Hepatocyte (in vitro differentiated cells): ENCODE data around the gene RSPH1. TPM values are rescaled to one million over a fixed set of nuclear protein-coding genes. Genes with fewer than 3 reads are reported as not detected.

Source experiments
- DNase-seq: peaks from one replicate; pipeline ENCODE4 v3.0.0-alpha.2; 2016; ENCODE audit warnings: low spot score
- H2AFZ ChIP-seq: fragments of 200-600 bp; sonication (generic); 2 replicates; pipeline ENCODE4 v1.6.0; 2016; ENCODE audit warnings: antibody characterized with exemption, mild to moderate bottlenecking
- H3K27ac ChIP-seq: fragments of 200-600 bp; sonication (generic); 2 replicates; pipeline ENCODE4 v1.5.1; 2016; ENCODE audit warnings: mild to moderate bottlenecking
- H3K27me3 ChIP-seq: fragments of 200-600 bp; sonication (generic); 2 replicates; pipeline ENCODE4 v1.6.1; 2016
- H3K36me3 ChIP-seq: fragments of 200-600 bp; sonication (generic); replicated peaks from 2 replicates; pipeline ENCODE4 v1.5.1; 2016; ENCODE audit warnings: low read depth; ENCODE audit not compliant: insufficient read depth
- H3K4me1 ChIP-seq: fragments of 200-600 bp; sonication (generic); 2 replicates; pipeline ENCODE4 v1.5.1; 2016; ENCODE audit warnings: mild to moderate bottlenecking, moderate library complexity; ENCODE audit not compliant: insufficient read depth
- H3K4me2 ChIP-seq: fragments of 200-600 bp; sonication (generic); 2 replicates; pipeline ENCODE4 v1.6.0; 2016
- H3K4me3 ChIP-seq: fragments of 200-600 bp; sonication (generic); 2 replicates; pipeline ENCODE4 v1.5.1; 2016; ENCODE audit warnings: mild to moderate bottlenecking
- H3K79me2 ChIP-seq: fragments of 200-600 bp; sonication (generic); 2 replicates; pipeline ENCODE4 v1.6.0; 2017; ENCODE audit warnings: mild to moderate bottlenecking
- H3K9me2 ChIP-seq: fragments of 200-600 bp; sonication (generic); replicated peaks from 2 replicates; pipeline ENCODE4 v1.6.0; 2017; ENCODE audit warnings: mild to moderate bottlenecking; ENCODE audit not compliant: insufficient read depth
- H3K9me3 ChIP-seq: fragments of 200-600 bp; sonication (generic); 2 replicates; pipeline ENCODE4 v1.5.1; 2016; ENCODE audit warnings: low read depth, mild to moderate bottlenecking
- H4K20me1 ChIP-seq: fragments of 200-600 bp; sonication (generic); 2 replicates; pipeline ENCODE4 v1.6.0; 2016; ENCODE audit warnings: mild to moderate bottlenecking; ENCODE audit not compliant: insufficient read depth, poor library complexity, severe bottlenecking
- EZH2 ChIP-seq: fragments of 200-600 bp; sonication (generic); IDR thresholded peaks from 2 replicates; pipeline ENCODE4 v1.6.1; 2016; ENCODE audit warnings: antibody characterized with exemption, mild to moderate bottlenecking, borderline replicate concordance
- EZH2phosphoT487 ChIP-seq: fragments of 200-600 bp; sonication (generic); IDR thresholded peaks from one replicate; pipeline ENCODE4 v1.6.1; 2018; ENCODE audit warnings: antibody characterized with exemption, mild to moderate bottlenecking, low read depth, moderate library complexity; ENCODE audit not compliant: unreplicated experiment, severe bottlenecking
- WGBS: methylation state at CpG from one replicate; pipeline ENCODE4 v1.1.6; 2016; ENCODE audit warnings: low lambda C conversion rate; ENCODE audit errors: missing lambda C conversion rate; 5-methylcytosine and 5-hydroxymethylcytosine counted together
- polyA plus RNA-seq: library from polyadenylated mRNA; unstranded; fragments of >200 nt; fragmentation: Nextera tagmentation; extraction: Ambion mirVana; gene quantifications from 2 replicates; pipeline ENCODE4 v1.2.1, GENCODE V29; 2016
- total RNA-seq: library from RNA; depleted of rRNA; stranded (reverse); fragments of >200 nt; gene quantifications from 2 replicates; pipeline ENCODE4 v1.2.3, GENCODE V29; 2014
- TF ChIP-seq, protein P1 (sequence below): fragments of 200-600 bp; sonication (generic); IDR thresholded peaks from 2 replicates; pipeline ENCODE4 v1.5.1; 2016; ENCODE audit warnings: antibody characterized with exemption, mild to moderate bottlenecking; ENCODE audit not compliant: poor library complexity

RSPH1 gene
- total and polyA plus RNA-seq, 2 experiments from 2014 or later, result 1.3 to 1.8 TPM

GRCh38 chr21:42542196-42542595, 46.2 kb upstream of the RSPH1 start:
- Histone ChIP-seq H3K27ac (no peak overlapping the region), H3K27me3 (no peaks in the 10 kb centered on the region), H3K4me2 (no peak overlapping the region), H3K9me2 (no peaks in the 10 kb centered on the region), H4K20me1 (no peaks in the 10 kb centered on the region), H3K4me1 (no peaks in the 10 kb centered on the region), H3K9me3 (no peaks in the 10 kb centered on the region), H3K79me2 (no peaks in the 10 kb centered on the region), H2AFZ (no peak overlapping the region), H3K4me3 (no peak overlapping the region), H3K36me3 (no peaks in the 10 kb centered on the region)
- no peak for DNase-seq
- no peak for TF ChIP-seq EZH2
- TF ChIP-seq, protein P1, sequence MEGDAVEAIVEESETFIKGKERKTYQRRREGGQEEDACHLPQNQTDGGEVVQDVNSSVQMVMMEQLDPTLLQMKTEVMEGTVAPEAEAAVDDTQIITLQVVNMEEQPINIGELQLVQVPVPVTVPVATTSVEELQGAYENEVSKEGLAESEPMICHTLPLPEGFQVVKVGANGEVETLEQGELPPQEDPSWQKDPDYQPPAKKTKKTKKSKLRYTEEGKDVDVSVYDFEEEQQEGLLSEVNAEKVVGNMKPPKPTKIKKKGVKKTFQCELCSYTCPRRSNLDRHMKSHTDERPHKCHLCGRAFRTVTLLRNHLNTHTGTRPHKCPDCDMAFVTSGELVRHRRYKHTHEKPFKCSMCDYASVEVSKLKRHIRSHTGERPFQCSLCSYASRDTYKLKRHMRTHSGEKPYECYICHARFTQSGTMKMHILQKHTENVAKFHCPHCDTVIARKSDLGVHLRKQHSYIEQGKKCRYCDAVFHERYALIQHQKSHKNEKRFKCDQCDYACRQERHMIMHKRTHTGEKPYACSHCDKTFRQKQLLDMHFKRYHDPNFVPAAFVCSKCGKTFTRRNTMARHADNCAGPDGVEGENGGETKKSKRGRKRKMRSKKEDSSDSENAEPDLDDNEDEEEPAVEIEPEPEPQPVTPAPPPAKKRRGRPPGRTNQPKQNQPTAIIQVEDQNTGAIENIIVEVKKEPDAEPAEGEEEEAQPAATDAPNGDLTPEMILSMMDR, result no peak
- TF ChIP-seq EZH2phosphoT487, result no peak
- WGBS, result 92% methylated on average over 8 of the region's 8 CpGs

GRCh38 chr21:42541618-42542017, 45.6 kb upstream of the RSPH1 start:
- H3K36me3 ChIP-seq, result no peaks in the 10 kb centered on the region
- H3K27me3 ChIP-seq, result no peaks in the 10 kb centered on the region
- H3K4me2 ChIP-seq, result no peak overlapping the region
- no peak overlapping the region for H2AFZ ChIP-seq
- no peak for TF ChIP-seq EZH2phosphoT487
- TF ChIP-seq EZH2, result no peak
- TF ChIP-seq, protein P1, result no peak
- H3K9me2 ChIP-seq, result no peaks in the 10 kb centered on the region
- no peak for DNase-seq
- no peaks in the 10 kb centered on the region for H4K20me1 ChIP-seq
- no peak overlapping the region for H3K4me3 ChIP-seq
- no peaks in the 10 kb centered on the region for H3K9me3 ChIP-seq
- no peak overlapping the region for H3K27ac ChIP-seq
- no peaks in the 10 kb centered on the region for H3K4me1 ChIP-seq
- H3K79me2 ChIP-seq, result no peaks in the 10 kb centered on the region

DNA sequence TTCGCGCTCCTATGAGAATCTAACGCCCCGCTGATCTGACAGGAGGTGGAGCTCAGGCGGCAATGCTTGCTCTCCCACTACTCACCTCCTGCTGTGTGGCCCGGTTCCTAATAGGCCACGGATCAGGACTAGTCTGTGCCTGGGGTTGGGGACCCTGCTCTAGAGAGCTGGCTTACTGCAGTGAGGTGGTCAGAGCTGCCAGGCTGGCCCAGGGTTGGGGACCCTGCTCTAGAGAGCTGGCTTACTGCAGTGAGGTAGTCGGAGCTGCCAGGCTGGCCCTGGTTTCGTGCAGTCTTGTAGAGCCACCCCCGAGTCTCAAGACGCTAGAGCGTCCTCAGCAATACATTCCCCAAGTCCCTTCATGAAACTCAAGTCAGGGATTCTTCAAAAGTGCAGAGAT, 45.1 kb upstream of the RSPH1 start:
- H3K4me3 ChIP-seq, result no peak overlapping the region
- H3K9me2 ChIP-seq, result no peaks in the 10 kb centered on the region
- H2AFZ ChIP-seq, result no peak overlapping the region
- no peaks in the 10 kb centered on the region for H3K36me3 ChIP-seq
- DNase-seq, result no peak
- H4K20me1 ChIP-seq, result no peaks in the 10 kb centered on the region
- WGBS, result 92% methylated on average over 12 of the region's 12 CpGs
- no peak overlapping the region for H3K4me2 ChIP-seq
- H3K9me3 ChIP-seq, result no peaks in the 10 kb centered on the region
- H3K79me2 ChIP-seq, result no peaks in the 10 kb centered on the region
- H3K27ac ChIP-seq, result no peak overlapping the region
- H3K27me3 ChIP-seq, result no peaks in the 10 kb centered on the region
- TF ChIP-seq EZH2, result no peak
- TF ChIP-seq EZH2phosphoT487, result no peak
- TF ChIP-seq, protein P1, result no peak
- no peaks in the 10 kb centered on the region for H3K4me1 ChIP-seq

GRCh38 chr21:42540396-42540795, 44.4 kb upstream of the RSPH1 start:
- H3K4me2 ChIP-seq, result no peak overlapping the region
- H3K4me1 ChIP-seq, result no peaks in the 10 kb centered on the region
- H3K27ac ChIP-seq, result no peak overlapping the region
- TF ChIP-seq, protein P1, result no peak
- no peak for TF ChIP-seq EZH2
- no peak for TF ChIP-seq EZH2phosphoT487
- H4K20me1 ChIP-seq, result no peaks in the 10 kb centered on the region
- no peaks in the 10 kb centered on the region for H3K27me3 ChIP-seq
- DNase-seq, result no peak
- no peaks in the 10 kb centered on the region for H3K79me2 ChIP-seq
- no peak overlapping the region for H3K4me3 ChIP-seq
- no peaks in the 10 kb centered on the region for H3K36me3 ChIP-seq
- no peaks in the 10 kb centered on the region for H3K9me2 ChIP-seq
- 95% methylated on average over 8 of the region's 8 CpGs for WGBS
- no peaks in the 10 kb centered on the region for H3K9me3 ChIP-seq
- H2AFZ ChIP-seq, result no peak overlapping the region
